G401 (cell line): ENCODE results near the gene PARP8. TPM values are rescaled to one million over a fixed set of nuclear protein-coding genes. Genes with fewer than 3 reads are reported as not detected.

Source experiments
- DNase-seq: peaks from one replicate; pipeline ENCODE4 v3.0.0-alpha.2; 2015; ENCODE audit warnings: low spot score
- in situ Hi-C: cut with HindIII; loops from 2 replicates; pipeline ENCODE4 v1.10.0; 2016; ENCODE audit warnings: low sequenced_read_pairs, mixed read lengths
- total RNA-seq: library from RNA; depleted of rRNA; stranded (reverse); fragments of >200 nt; shearing (Covaris generic); gene quantifications from 2 replicates; pipeline ENCODE4 v1.2.3, GENCODE V29; 2014; rRNA removed

Gene PARP8
- total RNA-seq, 1 experiment from 2014 or later: not detected

DNA sequence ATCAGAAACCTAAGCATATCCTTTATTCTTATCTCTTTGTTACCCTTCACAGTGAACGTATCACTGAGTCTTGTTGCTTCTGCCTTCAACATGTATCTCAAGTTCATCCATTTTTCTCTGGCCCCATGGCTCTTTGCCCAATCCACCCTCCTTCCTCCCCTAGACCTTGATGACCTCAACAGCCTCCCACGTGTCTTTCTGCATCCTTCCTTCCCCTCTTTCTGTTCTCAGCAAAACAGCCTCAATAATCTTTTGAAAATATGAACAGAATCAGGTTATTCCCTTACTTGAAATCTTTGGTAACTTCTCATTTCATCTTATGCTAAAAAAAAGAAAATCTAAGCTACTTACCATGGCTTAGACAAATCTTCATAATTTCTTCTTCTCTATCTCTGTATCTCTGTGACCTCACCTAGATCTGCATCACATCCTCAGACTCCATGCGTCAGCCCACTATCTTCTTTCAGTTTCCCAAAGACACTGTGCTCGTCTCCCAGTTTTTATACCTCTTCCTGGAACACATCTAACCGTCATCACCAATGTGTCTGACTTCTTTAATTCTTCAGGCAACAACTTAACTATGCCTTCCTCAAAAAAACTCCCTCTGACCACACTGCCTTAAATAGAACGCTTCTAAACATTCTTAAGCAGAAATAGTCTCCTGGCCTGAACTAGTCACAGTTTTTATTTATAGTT, 208.0 kb downstream of the PARP8 start:
- DNase-seq: no peak
- in situ Hi-C loops: no loop called here

DNA sequence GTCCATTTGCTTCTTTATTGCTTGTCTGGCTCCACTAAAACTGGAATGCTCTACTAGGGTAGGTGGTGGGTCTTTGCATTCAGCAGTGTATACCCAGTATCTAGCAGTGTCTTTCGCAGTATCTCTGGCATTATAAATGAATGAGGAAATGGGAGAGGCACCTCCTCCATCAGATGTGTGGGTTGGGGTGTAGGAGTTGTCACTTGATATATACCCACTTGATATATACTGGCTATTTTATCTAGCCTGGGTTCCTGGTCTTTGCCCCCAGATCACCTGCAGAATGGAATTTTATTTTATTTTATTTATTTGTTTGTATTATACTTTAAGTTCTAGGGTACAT, 208.5 kb downstream of the PARP8 start:
- DNase-seq: no peak
- in situ Hi-C loops: no loop called here

DNA sequence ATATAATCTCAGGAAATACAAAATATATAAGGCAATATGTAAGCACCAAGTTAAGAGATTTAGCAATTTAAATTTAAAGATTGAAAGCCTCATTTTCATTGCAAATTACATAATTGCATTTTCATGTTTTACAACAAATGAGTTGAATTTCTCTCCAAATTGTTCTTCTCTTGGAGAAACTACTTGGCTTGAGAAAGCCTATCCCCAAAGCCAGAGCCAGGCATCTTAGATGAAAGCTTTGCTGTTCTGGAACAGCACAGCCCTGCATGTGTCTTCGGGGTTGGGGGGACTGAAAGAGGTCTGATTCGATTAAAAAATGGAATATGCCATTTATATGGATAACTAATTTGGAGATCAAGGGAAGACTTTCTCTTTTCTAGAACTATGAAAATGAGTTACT, 212.0 kb downstream of the PARP8 start:
- DNase-seq: no peak
- in situ Hi-C loops: no loop called here

DNA sequence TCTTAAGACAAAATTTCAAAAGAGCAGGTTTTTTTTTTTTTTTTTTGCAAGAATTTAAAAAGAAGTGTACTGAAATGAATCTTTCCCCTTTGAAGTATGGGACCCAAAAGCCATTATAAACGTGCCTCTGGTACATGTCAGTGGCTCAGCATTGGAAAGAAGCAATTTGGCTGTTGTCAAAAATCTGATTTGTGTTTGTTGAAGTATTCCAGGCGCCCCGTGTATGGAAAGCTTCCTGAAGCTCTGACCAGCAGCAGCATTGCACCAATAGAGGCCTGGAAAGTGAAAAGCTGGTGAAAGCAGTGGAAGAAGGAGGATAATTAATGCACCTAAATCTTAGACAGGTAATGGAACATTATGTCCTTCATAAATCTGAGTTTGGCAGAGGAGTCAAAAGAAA, 215.0 kb downstream of the PARP8 start:
- no peak for DNase-seq
- in situ Hi-C loops: no loop called here

DNA sequence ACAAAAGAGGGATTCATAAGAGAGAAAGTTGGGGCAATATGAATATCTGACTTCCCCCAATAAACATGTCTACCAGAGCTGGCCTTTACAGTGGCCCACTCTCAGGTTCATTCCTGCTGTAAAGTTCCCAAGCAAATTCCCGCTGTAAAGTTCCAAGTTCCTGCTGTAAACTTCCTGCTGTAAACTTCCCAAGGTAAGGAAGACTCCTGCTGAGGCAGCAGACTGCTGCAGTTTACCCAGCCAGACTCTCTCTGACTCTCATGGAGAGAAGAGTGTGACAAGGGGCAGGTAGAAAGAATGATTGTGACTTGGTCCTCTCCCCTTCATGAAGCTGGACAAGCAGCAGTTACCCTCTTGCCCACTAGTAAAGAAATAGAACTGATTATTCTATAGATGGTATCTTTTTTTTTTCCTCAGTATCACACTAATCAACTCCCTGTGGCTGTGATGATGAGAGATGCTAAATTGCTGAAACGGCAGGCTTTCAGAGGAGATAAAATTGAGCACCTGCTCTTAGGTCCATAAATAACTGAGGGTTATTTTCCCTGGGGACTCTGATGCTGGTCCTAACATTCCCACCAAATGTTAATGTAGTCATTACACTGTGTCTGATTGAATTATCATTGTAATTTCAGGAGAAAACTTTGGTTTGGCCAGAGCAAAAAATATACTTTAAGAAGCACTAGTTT, 220.4 kb downstream of the PARP8 start:
- DNase-seq: no peak
- in situ Hi-C loops: no loop called here

DNA sequence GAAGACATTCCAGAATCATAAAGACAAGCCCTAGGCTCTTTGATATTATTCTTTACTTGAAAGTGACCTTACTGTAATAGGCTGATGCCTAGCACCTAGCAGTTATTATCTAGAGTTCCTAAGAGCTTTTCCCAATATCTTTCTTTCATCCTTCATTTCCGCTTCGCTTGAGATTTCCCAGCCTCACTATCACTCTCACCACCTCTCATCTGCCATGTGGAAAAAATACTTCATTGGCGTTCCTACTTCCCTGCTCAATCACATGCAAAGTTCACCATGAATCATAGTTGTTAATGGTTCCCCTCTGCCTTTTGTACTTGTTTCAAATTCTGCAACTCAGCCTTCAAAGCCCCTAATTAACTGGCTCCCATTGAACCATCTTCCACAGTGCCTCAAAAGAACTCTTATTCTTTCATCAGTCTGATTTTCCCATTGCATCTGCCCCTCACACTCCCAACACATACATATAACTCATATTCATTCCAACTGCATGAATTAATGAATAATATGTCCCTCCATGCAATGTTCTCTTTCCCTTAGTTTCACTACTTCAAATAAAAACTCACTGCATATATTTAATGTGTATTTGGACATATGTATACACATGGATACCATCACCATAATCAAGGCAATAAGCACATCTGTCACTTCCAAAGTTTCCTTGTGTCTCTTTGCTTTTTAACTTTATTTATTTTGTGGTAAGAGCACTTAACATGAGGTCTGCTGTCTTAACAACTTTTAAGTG, 221.6 kb downstream of the PARP8 start:
- in situ Hi-C loops: no loop called here
- no peak for DNase-seq

DNA sequence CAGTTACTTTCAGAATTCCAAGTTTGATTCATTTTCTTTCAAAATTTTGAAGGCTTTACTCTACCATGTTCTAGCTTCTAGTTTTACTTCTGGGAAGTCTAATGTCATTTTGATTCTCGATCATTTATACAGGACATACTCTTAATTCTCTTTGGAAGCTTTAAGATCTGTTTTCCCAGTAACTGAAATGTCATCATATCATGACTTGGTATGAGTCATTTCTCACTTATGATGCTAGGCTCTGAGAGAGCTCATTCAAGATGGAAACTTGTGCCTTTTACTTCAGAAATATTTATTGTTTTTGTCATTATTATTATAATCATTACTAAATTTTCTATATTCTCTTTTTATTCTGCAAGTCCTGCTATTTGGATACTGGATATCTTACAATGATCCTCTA, 222.3 kb downstream of the PARP8 start:
- in situ Hi-C loops: no loop called here
- DNase-seq: no peak

DNA sequence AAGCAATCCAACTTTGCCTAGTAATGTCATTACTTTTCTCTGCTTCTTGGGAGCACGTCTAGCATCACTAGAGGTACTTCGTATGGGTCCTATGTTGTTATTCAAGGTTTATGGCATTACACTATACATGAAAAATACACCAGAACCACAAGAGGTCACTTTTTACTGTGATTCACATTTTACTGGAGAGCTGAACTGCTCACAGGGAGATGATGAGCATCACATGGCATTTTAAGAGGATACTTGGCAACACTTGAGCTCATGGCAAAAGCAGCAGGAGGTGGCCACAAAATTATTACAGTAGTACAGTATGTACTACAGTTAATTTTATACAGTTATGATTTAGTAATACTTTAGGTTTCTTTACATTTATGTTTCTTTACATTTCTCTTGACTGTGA, 223.4 kb downstream of the PARP8 start:
- in situ Hi-C loops: no loop called here
- DNase-seq: no peak

Other genes starting within 250 kb of the PARP8 start
- gene EMB, start 225.3 kb upstream of the PARP8 start, total RNA-seq: 12.7 and 13.3 TPM in 2 replicates